ENCODE measurements around the gene ALOX12B.

DNA sequence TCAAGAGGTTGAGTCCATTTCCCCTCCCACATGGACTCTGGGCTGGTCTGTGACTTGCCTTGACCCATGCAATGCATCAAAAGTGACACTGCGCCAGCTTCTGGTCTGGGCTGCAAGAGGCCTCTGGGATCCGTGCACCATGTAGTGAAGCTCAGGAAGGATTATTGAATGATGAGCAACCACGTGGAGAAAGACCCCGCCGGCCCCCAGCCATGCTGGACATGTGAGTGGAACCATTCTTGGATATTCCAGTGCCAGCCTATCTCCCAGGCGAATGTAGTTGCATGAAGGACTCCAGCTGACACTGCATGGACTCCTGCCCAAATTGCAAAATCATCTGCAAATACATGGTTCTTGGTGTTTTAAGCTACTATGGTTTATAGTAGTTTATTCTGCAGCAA, 56.3 kb downstream of the ALOX12B start:
- TF ChIP-seq, protein P1, sequence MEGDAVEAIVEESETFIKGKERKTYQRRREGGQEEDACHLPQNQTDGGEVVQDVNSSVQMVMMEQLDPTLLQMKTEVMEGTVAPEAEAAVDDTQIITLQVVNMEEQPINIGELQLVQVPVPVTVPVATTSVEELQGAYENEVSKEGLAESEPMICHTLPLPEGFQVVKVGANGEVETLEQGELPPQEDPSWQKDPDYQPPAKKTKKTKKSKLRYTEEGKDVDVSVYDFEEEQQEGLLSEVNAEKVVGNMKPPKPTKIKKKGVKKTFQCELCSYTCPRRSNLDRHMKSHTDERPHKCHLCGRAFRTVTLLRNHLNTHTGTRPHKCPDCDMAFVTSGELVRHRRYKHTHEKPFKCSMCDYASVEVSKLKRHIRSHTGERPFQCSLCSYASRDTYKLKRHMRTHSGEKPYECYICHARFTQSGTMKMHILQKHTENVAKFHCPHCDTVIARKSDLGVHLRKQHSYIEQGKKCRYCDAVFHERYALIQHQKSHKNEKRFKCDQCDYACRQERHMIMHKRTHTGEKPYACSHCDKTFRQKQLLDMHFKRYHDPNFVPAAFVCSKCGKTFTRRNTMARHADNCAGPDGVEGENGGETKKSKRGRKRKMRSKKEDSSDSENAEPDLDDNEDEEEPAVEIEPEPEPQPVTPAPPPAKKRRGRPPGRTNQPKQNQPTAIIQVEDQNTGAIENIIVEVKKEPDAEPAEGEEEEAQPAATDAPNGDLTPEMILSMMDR (IDR thresholded peaks at IDR 0.05) = no peak
- no peak for TF ChIP-seq EZH2 (IDR thresholded peaks at IDR 0.05; ENCODE audit: borderline replicate concordance, insufficient read depth, low read depth, low read length, poor library complexity, severe bottlenecking)

Data from B cell (primary cell).